Measurements from ENCODE around the gene DMAC2L. TPM values are rescaled to one million over a fixed set of nuclear protein-coding genes. Genes with fewer than 3 reads are reported as not detected.

The DMAC2L gene
- polyA plus RNA-seq, 1 donor from 2014 or later, result 17.1 TPM

- Histone ChIP-seq H3K4me3 (ENCODE audit: low read length) (peak overlapping the region; percentile 39), H3F3A (ENCODE audit: insufficient read depth, low read length, poor library complexity, severe bottlenecking) (no peaks in the 10 kb centered on the region), H3K9me3 (ENCODE audit: low read length) (no peaks in the 10 kb centered on the region), H3K27me3 (ENCODE audit: insufficient read depth, low read depth, low read length) (no peaks in the 10 kb centered on the region), H3K36me3 (ENCODE audit: insufficient read depth, low read length) (no peaks in the 10 kb centered on the region), H3K79me2 (replicated peaks; ENCODE audit: insufficient read depth, low read length) (no peaks in the 10 kb centered on the region), H3K9me2 (ENCODE audit: insufficient read depth, low read length) (no peaks in the 10 kb centered on the region), H4K20me1 (ENCODE audit: insufficient read depth) (no peaks in the 10 kb centered on the region), H3K9ac (ENCODE audit: low read length) (peak overlapping the region; percentile 66), H3K27ac (ENCODE audit: low read length) (peak overlapping the region; percentile 91), H3K4me2 (ENCODE audit: low read length) (peak overlapping the region; percentile 30), H2AFZ (ENCODE audit: low read depth, low read length) (peak overlapping the region; percentile 11)
- peak; percentile 37 for TF ChIP-seq REST (IDR thresholded peaks at IDR 0.05; ENCODE audit: borderline replicate concordance)
- TF ChIP-seq MXI1 (conservative IDR thresholded peaks at IDR 0.05; ENCODE audit: poor library complexity, severe bottlenecking), result no peak
- TF ChIP-seq POLR2AphosphoS5 (IDR thresholded peaks at IDR 0.05), result peak; percentile 9
- TF ChIP-seq EZH2 (IDR thresholded peaks at IDR 0.05; ENCODE audit: borderline replicate concordance, insufficient read depth, low read length, poor library complexity, severe bottlenecking), result no peak
These were observed 24.1 kb downstream of the DMAC2L start for GRCh38 chr14:50335989-50336824.

- Histone ChIP-seq H3K27ac (ENCODE audit: low read length) (no peak overlapping the region), H3K9ac (ENCODE audit: low read length) (no peak overlapping the region), H3K9me2 (ENCODE audit: insufficient read depth, low read length) (no peaks in the 10 kb centered on the region), H3F3A (ENCODE audit: insufficient read depth, low read length, poor library complexity, severe bottlenecking) (no peaks in the 10 kb centered on the region), H3K27me3 (ENCODE audit: insufficient read depth, low read depth, low read length) (no peaks in the 10 kb centered on the region), H4K20me1 (ENCODE audit: insufficient read depth) (no peaks in the 10 kb centered on the region), H3K4me3 (ENCODE audit: low read length) (no peak overlapping the region), H3K9me3 (ENCODE audit: low read length) (no peaks in the 10 kb centered on the region), H3K36me3 (ENCODE audit: insufficient read depth, low read length) (no peaks in the 10 kb centered on the region), H3K79me2 (replicated peaks; ENCODE audit: insufficient read depth, low read length) (no peaks in the 10 kb centered on the region), H3K4me2 (ENCODE audit: low read length) (no peak overlapping the region), H2AFZ (ENCODE audit: low read depth, low read length) (no peak overlapping the region)
- TF ChIP-seq REST (IDR thresholded peaks at IDR 0.05; ENCODE audit: borderline replicate concordance) (no peak), POLR2AphosphoS5 (IDR thresholded peaks at IDR 0.05) (no peak), EZH2 (IDR thresholded peaks at IDR 0.05; ENCODE audit: borderline replicate concordance, insufficient read depth, low read length, poor library complexity, severe bottlenecking) (no peak), TAF1 (IDR thresholded peaks at IDR 0.05; ENCODE audit: low read depth) (no peak), RAD21 (conservative IDR thresholded peaks at IDR 0.05) (no peak), SMC3 (conservative IDR thresholded peaks at IDR 0.05; ENCODE audit: poor library complexity) (no peak), MXI1 (conservative IDR thresholded peaks at IDR 0.05; ENCODE audit: poor library complexity, severe bottlenecking) (no peak), EP300 (conservative IDR thresholded peaks at IDR 0.05; ENCODE audit: poor library complexity, severe bottlenecking) (no peak), CTCF (IDR thresholded peaks at IDR 0.05; ENCODE audit: poor library complexity, severe bottlenecking) (no peak)
These were observed 26.5 kb downstream of the DMAC2L start for GRCh38 chr14:50338587-50338986.
